Calu3 (cell line): ENCODE results near the gene MAG. TPM values are rescaled to one million over a fixed set of nuclear protein-coding genes. Genes with fewer than 3 reads are reported as not detected.
A peak's percentile ranks its signal among the peaks of the same experiment; 100 is the strongest.

ENCODE experiments used
- BruUV-seq: library from RNA; stranded (reverse); fragments of 400-500 nt; replicated peaks from 2 replicates; lab custom pipeline; 2021; lab: Mats Ljungman, UMichigan
- CTCF ChIA-PET: fragments of 300-600 bp; sonication (Branson Sonifier 250); formaldehyde crosslinking; loops from one replicate; lab custom pipeline; 2022; ENCODE audit warnings: antibody characterized with exemption; lab: Charles Lee
- DNase-seq: peaks from one replicate; pipeline ENCODE4 v3.0.0; 2022
- H3K27ac Mint-ChIP-seq: one replicate; pipeline ENCODE4 v1.8.0; 2022; ENCODE audit warnings: mixed read lengths; ENCODE audit not compliant: unreplicated experiment
- H3K27me3 Mint-ChIP-seq: one replicate; pipeline ENCODE4 v1.8.0; 2022; ENCODE audit warnings: mixed read lengths; ENCODE audit not compliant: unreplicated experiment
- H3K36me3 Mint-ChIP-seq: one replicate; pipeline ENCODE4 v1.8.0; 2022; ENCODE audit warnings: mild to moderate bottlenecking, moderate library complexity, mixed read lengths; ENCODE audit not compliant: insufficient read depth, unreplicated experiment
- H3K4me1 Mint-ChIP-seq: one replicate; pipeline ENCODE4 v1.8.0; 2022; ENCODE audit warnings: mild to moderate bottlenecking, low read depth, mixed read lengths; ENCODE audit not compliant: unreplicated experiment
- H3K4me3 Mint-ChIP-seq: one replicate; pipeline ENCODE4 v1.8.0; 2022; ENCODE audit warnings: mild to moderate bottlenecking, low read depth, moderate library complexity, mixed read lengths; ENCODE audit not compliant: unreplicated experiment
- H3K9me3 Mint-ChIP-seq: one replicate; pipeline ENCODE4 v1.8.0; 2022; ENCODE audit warnings: low read depth, mixed read lengths; ENCODE audit not compliant: unreplicated experiment
- intact Hi-C: fragments of 100-400 bp; cut with micrococcal nuclease; formaldehyde crosslinking; loops from one replicate; pipeline ENCODE4 v1.10.0; 2022; ENCODE audit not compliant: unreplicated experiment
- total RNA-seq: library from RNA; stranded (reverse); gene quantifications from 2 replicates; pipeline ENCODE4 v1.2.3, GENCODE V29; 2022
- TF ChIP-seq, protein P1 (sequence below): fragments of 200-600 bp; IDR thresholded peaks from one replicate; pipeline ENCODE4 v1.8.0; 2022; ENCODE audit warnings: antibody characterized with exemption; ENCODE audit not compliant: unreplicated experiment

The MAG gene
- total RNA-seq, 1 experiment from 2014 or later, result not detected

DNA sequence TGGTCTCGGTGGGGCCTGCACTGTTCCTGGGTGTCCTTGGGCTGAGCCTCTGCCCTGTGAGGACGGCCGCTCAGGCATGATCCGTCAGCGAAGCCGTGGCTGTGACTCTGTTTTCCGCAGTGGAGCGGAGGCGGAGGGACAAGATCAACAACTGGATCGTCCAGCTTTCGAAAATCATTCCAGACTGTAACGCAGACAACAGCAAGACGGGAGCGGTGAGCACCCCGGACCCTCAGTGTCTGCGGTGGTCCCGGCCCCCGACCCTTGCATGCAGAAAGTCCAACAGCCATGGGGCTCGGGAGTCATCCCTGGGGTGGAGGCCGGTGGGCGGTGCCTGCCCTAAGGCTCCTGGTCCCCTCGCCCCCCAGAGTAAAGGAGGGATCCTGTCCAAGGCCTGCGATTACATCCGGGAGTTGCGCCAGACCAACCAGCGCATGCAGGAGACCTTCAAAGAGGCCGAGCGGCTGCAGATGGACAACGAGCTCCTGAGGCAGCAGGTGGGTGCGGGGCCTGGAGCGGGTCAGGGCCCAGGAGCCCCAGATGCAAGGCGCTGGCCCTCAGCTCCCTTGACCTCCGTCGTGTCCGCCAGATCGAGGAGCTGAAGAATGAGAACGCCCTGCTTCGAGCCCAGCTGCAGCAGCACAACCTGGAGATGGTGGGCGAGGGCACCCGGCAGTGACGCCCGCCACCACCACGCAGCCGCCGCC is 13.2 kb upstream of the MAG start:
- H3K36me3 Mint-ChIP-seq, result peaks cover 58% of the 10 kb centered on the region
- H3K27ac Mint-ChIP-seq, result no peak overlapping the region
- no peak for DNase-seq

DNA sequence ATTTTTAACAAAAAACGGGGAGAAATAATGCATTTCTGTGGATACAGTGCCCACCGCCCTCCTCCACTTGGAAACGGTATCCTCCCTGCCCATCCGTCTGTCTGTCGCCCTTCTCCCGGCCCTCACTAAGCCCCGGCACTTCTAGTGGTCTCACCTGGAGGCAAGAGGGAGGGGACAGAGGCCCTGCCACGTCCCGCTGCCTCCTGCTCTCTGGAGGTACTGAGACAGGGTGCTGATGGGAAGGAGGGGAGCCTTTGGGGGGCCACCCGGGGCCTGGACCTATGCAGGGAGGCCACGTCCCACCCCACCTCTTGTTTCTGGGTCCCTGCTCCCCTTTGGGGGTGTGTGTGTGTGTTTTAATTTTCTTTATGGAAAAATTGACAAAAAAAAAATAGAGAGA is 12.6 kb upstream of the MAG start:
- CTCF ChIA-PET, result no interaction called here
- Mint-ChIP-seq H3K4me3 (no peak overlapping the region), H3K9me3 (no peaks in the 10 kb centered on the region), H3K27ac (no peak overlapping the region), H3K4me1 (no peaks in the 10 kb centered on the region), H3K36me3 (peaks cover 56% of the 10 kb centered on the region), H3K27me3 (peaks cover 32% of the 10 kb centered on the region)
- BruUV-seq, result TSS peak; percentile 57
- TF ChIP-seq, protein P1, sequence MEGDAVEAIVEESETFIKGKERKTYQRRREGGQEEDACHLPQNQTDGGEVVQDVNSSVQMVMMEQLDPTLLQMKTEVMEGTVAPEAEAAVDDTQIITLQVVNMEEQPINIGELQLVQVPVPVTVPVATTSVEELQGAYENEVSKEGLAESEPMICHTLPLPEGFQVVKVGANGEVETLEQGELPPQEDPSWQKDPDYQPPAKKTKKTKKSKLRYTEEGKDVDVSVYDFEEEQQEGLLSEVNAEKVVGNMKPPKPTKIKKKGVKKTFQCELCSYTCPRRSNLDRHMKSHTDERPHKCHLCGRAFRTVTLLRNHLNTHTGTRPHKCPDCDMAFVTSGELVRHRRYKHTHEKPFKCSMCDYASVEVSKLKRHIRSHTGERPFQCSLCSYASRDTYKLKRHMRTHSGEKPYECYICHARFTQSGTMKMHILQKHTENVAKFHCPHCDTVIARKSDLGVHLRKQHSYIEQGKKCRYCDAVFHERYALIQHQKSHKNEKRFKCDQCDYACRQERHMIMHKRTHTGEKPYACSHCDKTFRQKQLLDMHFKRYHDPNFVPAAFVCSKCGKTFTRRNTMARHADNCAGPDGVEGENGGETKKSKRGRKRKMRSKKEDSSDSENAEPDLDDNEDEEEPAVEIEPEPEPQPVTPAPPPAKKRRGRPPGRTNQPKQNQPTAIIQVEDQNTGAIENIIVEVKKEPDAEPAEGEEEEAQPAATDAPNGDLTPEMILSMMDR, result no peak
- DNase-seq, result no peak
- intact Hi-C loops, result no loop called here

More for the DNA sequence above, 13.2 kb upstream of the MAG start:
- peaks cover 29% of the 10 kb centered on the region for H3K27me3 Mint-ChIP-seq
- CTCF ChIA-PET, result no interaction called here
- no peak overlapping the region for H3K4me3 Mint-ChIP-seq
- intact Hi-C loops, result no loop called here
- no peaks in the 10 kb centered on the region for H3K4me1 Mint-ChIP-seq
- no TSS peak for BruUV-seq
- H3K9me3 Mint-ChIP-seq, result no peaks in the 10 kb centered on the region
- TF ChIP-seq, protein P1, result no peak

DNA sequence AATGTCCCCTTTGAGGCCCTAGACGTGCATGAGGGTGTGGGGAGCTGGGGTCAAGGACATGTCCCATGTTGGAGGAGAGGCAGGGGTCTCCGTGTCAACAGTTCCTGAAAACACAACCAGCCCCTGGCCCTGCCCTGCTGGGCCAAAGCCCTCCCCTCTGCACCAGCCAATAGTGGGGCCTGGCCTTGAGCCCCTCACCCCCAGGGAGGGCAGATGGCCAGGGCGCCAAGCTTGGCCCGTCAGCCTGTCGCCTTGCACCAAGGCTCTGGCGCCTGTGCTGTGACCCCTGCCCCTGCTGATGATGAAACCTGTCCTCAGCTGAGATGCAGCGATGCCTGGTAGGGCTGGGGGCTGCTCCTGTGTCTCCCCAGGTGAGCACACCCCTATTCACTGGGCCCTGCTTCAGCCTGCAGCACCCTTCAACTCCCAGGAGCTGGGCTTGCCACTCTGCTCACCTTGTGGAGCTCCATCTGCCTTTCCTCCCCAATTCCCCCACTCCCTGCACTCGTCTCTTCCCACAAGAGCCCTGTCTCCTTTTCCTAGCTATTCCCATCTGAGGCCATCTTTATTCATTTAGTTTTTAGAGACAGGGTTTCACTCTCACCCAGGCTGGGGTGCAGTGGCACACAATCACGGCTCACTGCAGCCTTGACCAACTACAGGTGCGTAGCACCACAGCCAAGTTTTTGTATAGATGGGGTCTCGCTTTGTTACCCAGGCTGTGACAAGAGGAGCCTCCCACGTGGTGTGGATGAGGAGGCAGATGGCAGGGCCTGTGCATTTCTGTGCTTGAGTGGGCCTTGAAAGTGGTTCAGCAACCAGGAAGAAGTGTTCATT is 11.8 kb upstream of the MAG start:
- intact Hi-C loops, result no loop called here
- CTCF ChIA-PET, result interaction anchor here (0.7 kb wide), 1 partner anchor 69 kb away, joined by 3 read pairs; no protein-coding TSS in a partner anchor
- peaks cover 32% of the 10 kb centered on the region for H3K27me3 Mint-ChIP-seq
- TF ChIP-seq, protein P1, result no peak
- no peak overlapping the region for H3K4me3 Mint-ChIP-seq
- BruUV-seq, result no TSS peak
- no peaks in the 10 kb centered on the region for H3K9me3 Mint-ChIP-seq
- H3K4me1 Mint-ChIP-seq, result no peaks in the 10 kb centered on the region
- DNase-seq, result no peak
- H3K36me3 Mint-ChIP-seq, result peaks cover 52% of the 10 kb centered on the region
- no peak overlapping the region for H3K27ac Mint-ChIP-seq

DNA sequence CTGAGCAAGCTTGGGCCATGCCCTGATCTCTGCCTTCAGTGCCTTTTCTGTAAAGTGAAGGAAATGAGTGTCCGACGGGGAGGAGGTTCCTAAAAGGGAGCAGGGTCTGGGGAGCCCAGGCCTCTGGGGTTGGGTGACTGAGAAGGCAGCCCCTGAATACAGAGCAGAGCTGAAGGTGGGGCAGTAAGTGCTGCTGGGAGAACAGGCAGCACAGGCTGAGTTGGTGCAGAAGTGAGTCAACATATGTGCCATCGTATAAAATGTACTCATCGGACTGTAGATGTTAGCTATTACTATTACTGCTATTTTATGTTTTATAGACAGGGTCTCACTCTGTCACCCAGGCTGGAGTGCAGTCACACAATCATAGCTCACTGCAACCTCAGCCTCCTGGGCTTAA is 10.7 kb upstream of the MAG start:
- Mint-ChIP-seq H3K4me1 (no peaks in the 10 kb centered on the region), H3K9me3 (no peaks in the 10 kb centered on the region), H3K36me3 (peaks cover 41% of the 10 kb centered on the region), H3K27me3 (peaks cover 32% of the 10 kb centered on the region), H3K27ac (no peak overlapping the region), H3K4me3 (no peak overlapping the region)
- TF ChIP-seq, protein P1, result no peak
- DNase-seq, result no peak
- no TSS peak for BruUV-seq
- CTCF ChIA-PET, result interaction anchor here (0.6 to 0.7 kb wide), 3 partner anchors 68 to 606 kb away, joined by 3 to 7 read pairs (median 4); no protein-coding TSS in a partner anchor
- intact Hi-C loops, result no loop called here
